ENCODE results near the gene HOXA7.

HOXA7 gene

GRCh38 chr7:27182285-27182841 lies 25.9 kb upstream of the HOXA7 start:
- no peak overlapping the region for H3K27ac ChIP-seq
- no peak for TF ChIP-seq ZFX (IDR thresholded peaks at IDR 0.05; ENCODE audit: borderline replicate concordance)
- no peak for TF ChIP-seq CTCF (IDR thresholded peaks at IDR 0.05)

- TF ChIP-seq CTCF (IDR thresholded peaks at IDR 0.05) (no peak), ZFX (IDR thresholded peaks at IDR 0.05; ENCODE audit: borderline replicate concordance) (no peak)
- no peak overlapping the region for H3K27ac ChIP-seq
Measured at GRCh38 chr7:27181795-27182275, 25.4 kb upstream of the HOXA7 start.

- no peak for TF ChIP-seq CTCF (IDR thresholded peaks at IDR 0.05)
- no peak for TF ChIP-seq ZFX (IDR thresholded peaks at IDR 0.05; ENCODE audit: borderline replicate concordance)
Measured at GRCh38 chr7:27180431-27181420, 24.3 kb upstream of the HOXA7 start.

GRCh38 chr7:27179503-27180430 lies 23.3 kb upstream of the HOXA7 start:
- TF ChIP-seq CTCF (IDR thresholded peaks at IDR 0.05) (peak; percentile 100), ZFX (IDR thresholded peaks at IDR 0.05; ENCODE audit: borderline replicate concordance) (no peak)
- peak overlapping the region; percentile 46 for H3K27ac ChIP-seq

More at GRCh38 chr7:27180431-27181420, 24.3 kb upstream of the HOXA7 start:
- H3K27ac ChIP-seq: peak overlapping the region; percentile 46; the same call in 1 of the 2 replicates

GRCh38 chr7:27179030-27179429 lies 22.6 kb upstream of the HOXA7 start:
- 0 out of 2 replicates have a peak overlapping the region, but pooled peaks have one; percentile 46 for H3K27ac ChIP-seq
- TF ChIP-seq CTCF (IDR thresholded peaks at IDR 0.05): no peak
- no peak for TF ChIP-seq ZFX (IDR thresholded peaks at IDR 0.05; ENCODE audit: borderline replicate concordance)

- H3K27ac ChIP-seq: no peak overlapping the region
- TF ChIP-seq CTCF (IDR thresholded peaks at IDR 0.05) (no peak), ZFX (IDR thresholded peaks at IDR 0.05; ENCODE audit: borderline replicate concordance) (no peak)
Measured at GRCh38 chr7:27178366-27178765, 21.9 kb upstream of the HOXA7 start.
